Natural killer cell (primary cell): Measurements from ENCODE around the gene TMEM158. TPM values are rescaled to one million over a fixed set of nuclear protein-coding genes. Genes with fewer than 3 reads are reported as not detected.

ENCODE experiments used
- ATAC-seq, 3 donors: fragments of 150-1000 bp in 2 of 3; fragments of 200-7000 bp in 1 of 3; cut with Tn5 transposase; 1 replicate in 1 of 3; 2 replicates in 2 of 3; pipeline ENCODE4 v1.10.0; 2021; ENCODE audit warnings: mild to moderate bottlenecking in 2 of 3, moderate library complexity in 2 of 3
- DNase-seq, 2 donors: peaks; one replicate each; pipeline versions ENCODE4 v3.0.0 to v3.0.0-alpha.2; 2013 to 2021; ENCODE audit warnings: mixed read lengths in 1 of 2
- H3K27ac ChIP-seq: one replicate; pipeline ENCODE4 v1.5.1; 2013; ENCODE audit warnings: mild to moderate bottlenecking, low read length
- H3K27me3 ChIP-seq: one replicate; pipeline ENCODE4 v1.6.1; 2013; ENCODE audit warnings: low read length; ENCODE audit not compliant: control insufficient read depth, insufficient read depth
- H3K36me3 ChIP-seq: one replicate; pipeline ENCODE4 v1.6.1; 2013; ENCODE audit warnings: low read length; ENCODE audit not compliant: control insufficient read depth, insufficient read depth
- H3K4me1 ChIP-seq: one replicate; pipeline ENCODE4 v1.6.1; 2013; ENCODE audit warnings: low read length; ENCODE audit not compliant: control insufficient read depth, insufficient read depth
- H3K4me3 ChIP-seq: one replicate; pipeline ENCODE4 v1.5.1; 2013; ENCODE audit warnings: low read length
- H3K9me3 ChIP-seq: one replicate; pipeline ENCODE4 v1.6.1; 2013; ENCODE audit warnings: low read length; ENCODE audit not compliant: control insufficient read depth, insufficient read depth
- H3K27ac Mint-ChIP-seq, 2 donors: one replicate each; pipeline ENCODE4 v1.8.0; 2022; ENCODE audit warnings: mild to moderate bottlenecking in 2 of 2, mixed read lengths in 2 of 2, moderate library complexity in 1 of 2
- H3K27me3 Mint-ChIP-seq, 2 donors: one replicate each; pipeline ENCODE4 v1.8.0; 2022; ENCODE audit warnings: low read depth in 2 of 2, mixed read lengths in 2 of 2
- H3K36me3 Mint-ChIP-seq: one replicate; pipeline ENCODE4 v1.8.0; 2022; ENCODE audit warnings: mixed read lengths
- H3K4me1 Mint-ChIP-seq, 2 donors: one replicate each; pipeline ENCODE4 v1.8.0; 2022; ENCODE audit warnings: mixed read lengths in 2 of 2
- H3K4me3 Mint-ChIP-seq: one replicate; pipeline ENCODE4 v1.8.0; 2022; ENCODE audit warnings: mild to moderate bottlenecking, moderate library complexity, mixed read lengths
- H3K9me3 Mint-ChIP-seq, 2 donors: one replicate each; pipeline ENCODE4 v1.8.0; 2022; ENCODE audit warnings: mixed read lengths in 2 of 2
- WGBS: methylation state at CpG from one replicate; pipeline ENCODE4 v1.1.7; 2013; ENCODE audit warnings: missing lambda C conversion rate; ENCODE audit not compliant: insufficient coverage; 5-methylcytosine and 5-hydroxymethylcytosine counted together
- intact Hi-C: fragments of 100-400 bp; cut with micrococcal nuclease; formaldehyde crosslinking; loops from one replicate; pipeline ENCODE4 v1.14.2; 2022
- total RNA-seq, 4 donors: library from RNA; stranded (reverse); fragments of 120-200 nt in 1 of 4; gene quantifications; one replicate each; pipeline versions ENCODE4 v1.2.3 to v1.2.4, GENCODE V29; 2013 to 2022
- TF ChIP-seq, protein P1 (sequence below): fragments of 200-600 bp; IDR thresholded peaks from one replicate; pipeline ENCODE4 v1.8.0; 2022; ENCODE audit warnings: antibody characterized with exemption

Gene TMEM158
- total RNA-seq, 3 donors from 2014 or later (not counting 1 experiment from before 2014, with no cell fraction given) = 0.40 to 0.47 TPM; not detected in 1

DNA sequence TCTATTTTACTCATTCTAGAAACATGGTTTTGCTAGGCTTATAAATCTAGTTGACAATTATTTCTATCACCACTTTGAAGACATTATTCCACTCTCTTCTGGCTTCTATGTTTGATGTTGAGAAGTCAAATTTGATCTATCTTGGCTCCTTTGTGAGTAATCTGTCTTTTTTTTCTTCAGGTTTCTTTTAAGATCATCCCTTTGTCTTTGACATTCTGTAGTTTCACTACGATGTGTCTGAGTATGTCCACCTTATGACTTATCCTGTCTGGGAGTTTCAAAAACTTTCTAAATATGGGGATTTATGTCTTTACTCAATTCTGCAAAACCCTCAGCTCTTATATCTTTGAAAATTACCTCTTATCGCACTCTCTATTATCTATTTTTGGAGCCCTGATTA is 41.0 kb upstream of the TMEM158 start:
- intact Hi-C loops = no loop called here
- H3K27ac Mint-ChIP-seq = no peak overlapping the region
- H3K36me3 Mint-ChIP-seq = no peaks in the 10 kb centered on the region

GRCh38 chr3:45261333-45262110 is 35.4 kb upstream of the TMEM158 start:
- intact Hi-C loops = no loop called here
- no peaks in the 10 kb centered on the region for H3K4me1 ChIP-seq
- Mint-ChIP-seq H3K36me3 (no peaks in the 10 kb centered on the region), H3K27me3 (peaks cover 8 to 10% of the 10 kb centered on the region in 2 donors), H3K4me3 (no peak overlapping the region), H3K27ac (no peak overlapping the region), H3K9me3 (no peaks in the 10 kb centered on the region), H3K4me1 (no peaks in the 10 kb centered on the region)
- no peaks in the 10 kb centered on the region for H3K27me3 ChIP-seq
- ATAC-seq (no peak), DNase-seq (no peak)
- no peaks in the 10 kb centered on the region for H3K36me3 ChIP-seq
- no peak overlapping the region for H3K27ac ChIP-seq
- H3K9me3 ChIP-seq = no peaks in the 10 kb centered on the region
- TF ChIP-seq, protein P1, sequence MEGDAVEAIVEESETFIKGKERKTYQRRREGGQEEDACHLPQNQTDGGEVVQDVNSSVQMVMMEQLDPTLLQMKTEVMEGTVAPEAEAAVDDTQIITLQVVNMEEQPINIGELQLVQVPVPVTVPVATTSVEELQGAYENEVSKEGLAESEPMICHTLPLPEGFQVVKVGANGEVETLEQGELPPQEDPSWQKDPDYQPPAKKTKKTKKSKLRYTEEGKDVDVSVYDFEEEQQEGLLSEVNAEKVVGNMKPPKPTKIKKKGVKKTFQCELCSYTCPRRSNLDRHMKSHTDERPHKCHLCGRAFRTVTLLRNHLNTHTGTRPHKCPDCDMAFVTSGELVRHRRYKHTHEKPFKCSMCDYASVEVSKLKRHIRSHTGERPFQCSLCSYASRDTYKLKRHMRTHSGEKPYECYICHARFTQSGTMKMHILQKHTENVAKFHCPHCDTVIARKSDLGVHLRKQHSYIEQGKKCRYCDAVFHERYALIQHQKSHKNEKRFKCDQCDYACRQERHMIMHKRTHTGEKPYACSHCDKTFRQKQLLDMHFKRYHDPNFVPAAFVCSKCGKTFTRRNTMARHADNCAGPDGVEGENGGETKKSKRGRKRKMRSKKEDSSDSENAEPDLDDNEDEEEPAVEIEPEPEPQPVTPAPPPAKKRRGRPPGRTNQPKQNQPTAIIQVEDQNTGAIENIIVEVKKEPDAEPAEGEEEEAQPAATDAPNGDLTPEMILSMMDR = no peak
- WGBS = 78% methylated on average over 6 of the region's 6 CpGs
- H3K4me3 ChIP-seq = no peak overlapping the region

More for the DNA sequence above, 41.0 kb upstream of the TMEM158 start:
- Mint-ChIP-seq H3K4me1 (no peaks in the 10 kb centered on the region), H3K27me3 (peaks cover 14 to 27% of the 10 kb centered on the region in 2 donors), H3K9me3 (no peaks in the 10 kb centered on the region), H3K4me3 (no peak overlapping the region)
- Histone ChIP-seq H3K4me1 (no peaks in the 10 kb centered on the region), H3K27ac (no peak overlapping the region), H3K27me3 (no peaks in the 10 kb centered on the region), H3K9me3 (no peaks in the 10 kb centered on the region), H3K36me3 (no peaks in the 10 kb centered on the region), H3K4me3 (no peak overlapping the region)
- ATAC-seq (no peak), DNase-seq (no peak)
- TF ChIP-seq, protein P1 = no peak
- WGBS = 92% methylated on average over 1 of the region's 2 CpGs

- TF ChIP-seq, protein P1 = no peak
- no peak overlapping the region for H3K27ac ChIP-seq
- no peaks in the 10 kb centered on the region for H3K4me1 Mint-ChIP-seq
- no peak overlapping the region for H3K27ac Mint-ChIP-seq
- H3K36me3 Mint-ChIP-seq = no peaks in the 10 kb centered on the region
- H3K4me3 Mint-ChIP-seq = no peak overlapping the region
- ATAC-seq (no peak), DNase-seq (no peak)
- no peak overlapping the region for H3K4me3 ChIP-seq
- no peaks in the 10 kb centered on the region for H3K27me3 ChIP-seq
- no peaks in the 10 kb centered on the region for H3K36me3 ChIP-seq
- H3K9me3 Mint-ChIP-seq = no peaks in the 10 kb centered on the region
- H3K4me1 ChIP-seq = no peaks in the 10 kb centered on the region
- intact Hi-C loops = no loop called here
- H3K9me3 ChIP-seq = no peaks in the 10 kb centered on the region
- H3K27me3 Mint-ChIP-seq = peaks cover 8 to 13% of the 10 kb centered on the region in 2 donors
Observed at GRCh38 chr3:45259133-45259532, 33.0 kb upstream of the TMEM158 start.

GRCh38 chr3:45258317-45258716 is 32.2 kb upstream of the TMEM158 start:
- WGBS = 87% methylated on average over 3 of the region's 3 CpGs
- peaks cover 8 to 13% of the 10 kb centered on the region in 2 donors for H3K27me3 Mint-ChIP-seq
- no peaks in the 10 kb centered on the region for H3K36me3 Mint-ChIP-seq
- TF ChIP-seq, protein P1 = no peak
- no peak for ATAC-seq
- no peaks in the 10 kb centered on the region for H3K4me1 Mint-ChIP-seq
- intact Hi-C loops = no loop called here
- no peak overlapping the region for H3K27ac ChIP-seq
- H3K9me3 Mint-ChIP-seq = no peaks in the 10 kb centered on the region
- H3K4me3 Mint-ChIP-seq = no peak overlapping the region
- H3K27ac Mint-ChIP-seq = no peak overlapping the region
- H3K27me3 ChIP-seq = no peaks in the 10 kb centered on the region
- no peak for DNase-seq
- H3K4me1 ChIP-seq = no peaks in the 10 kb centered on the region
- no peak overlapping the region for H3K4me3 ChIP-seq
- no peaks in the 10 kb centered on the region for H3K9me3 ChIP-seq
- H3K36me3 ChIP-seq = no peaks in the 10 kb centered on the region
